SK-N-MC (cell line): ENCODE data around the gene TMEM132E.

Experiments used
- EZH2 ChIP-seq: fragments of 200-600 bp; sonication (generic); IDR thresholded peaks from one replicate; pipeline ENCODE4 v1.6.1; 2017; ENCODE audit warnings: antibody characterized with exemption
- POLR2AphosphoS5 ChIP-seq: IDR thresholded peaks from 2 replicates; pipeline ENCODE4 v1.6.1; 2012; ENCODE audit warnings: mild to moderate bottlenecking, low read depth, low read length, borderline replicate concordance

- TF ChIP-seq POLR2AphosphoS5 = no peak
- no peak for TF ChIP-seq EZH2
Observed at GRCh38 chr17:34654881-34655276, 75.5 kb downstream of the TMEM132E start.
